OCI-M1 (cell line): ENCODE results near the gene PLA2R1.

Experiments
- DNase-seq: peaks from one replicate; lab custom pipeline; 2025; lab: John Stamatoyannopoulos, UW

Gene PLA2R1

GRCh38 chr2:159895258-159896065 lies 167.0 kb downstream of the PLA2R1 start:
- no peak for DNase-seq

- DNase-seq: no peak
These were observed 168.1 kb downstream of the PLA2R1 start for GRCh38 chr2:159894145-159894838.

- DNase-seq: no peak
These were observed 169.2 kb downstream of the PLA2R1 start for GRCh38 chr2:159892990-159893810.

- no peak for DNase-seq
These were observed 170.3 kb downstream of the PLA2R1 start for GRCh38 chr2:159891917-159892730.

- DNase-seq: no peak
These were observed 171.2 kb downstream of the PLA2R1 start for GRCh38 chr2:159891267-159891588.

- no peak for DNase-seq
These were observed 171.7 kb downstream of the PLA2R1 start for GRCh38 chr2:159890551-159891266.

- no peak for DNase-seq
These were observed 180.2 kb downstream of the PLA2R1 start for GRCh38 chr2:159882130-159882745.
